PC-3 (cell line): Measurements from ENCODE around the gene HCFC2. TPM values are rescaled to one million over a fixed set of nuclear protein-coding genes. Genes with fewer than 3 reads are reported as not detected.

ENCODE experiments used
- ATAC-seq: fragments of 200-7000 bp; cut with Tn5 transposase; 2 replicates; pipeline ENCODE4 v1.9.1; 2020; ENCODE audit warnings: mild to moderate bottlenecking, moderate library complexity
- BruUV-seq: library from RNA; stranded (reverse); fragments of 400-500 nt; replicated peaks from 2 replicates; lab custom pipeline; 2021; lab: Mats Ljungman, UMichigan
- CTCF ChIA-PET: fragments of 300-600 bp; sonication (Branson Sonifier 250); formaldehyde crosslinking; loops from one replicate; lab custom pipeline; 2022; ENCODE audit warnings: antibody characterized with exemption; lab: Charles Lee
- POLR2A ChIA-PET: fragments of 300-600 bp; sonication (Branson Sonifier 250); formaldehyde crosslinking; loops from one replicate; lab custom pipeline; 2022; ENCODE audit warnings: antibody characterized with exemption; ENCODE audit not compliant: unreplicated experiment; lab: Charles Lee
- DNase-seq: peaks from one replicate; pipeline ENCODE4 v3.0.0-alpha.2; 2015
- H2AFZ ChIP-seq: fragments of 300-600 bp; sonication (generic); 2 replicates; pipeline ENCODE4 v1.6.0; 2016; ENCODE audit warnings: antibody characterized with exemption, low read length
- H3F3A ChIP-seq: fragments of 300-600 bp; sonication (generic); one replicate; pipeline ENCODE4 v1.6.0; 2017; ENCODE audit warnings: antibody characterized with exemption, low read length, control low read depth, mild to moderate bottlenecking; ENCODE audit not compliant: unreplicated experiment
- H3K27ac ChIP-seq: fragments of 300-600 bp; sonication (generic); 2 replicates; pipeline ENCODE4 v1.5.1; 2016; ENCODE audit warnings: mild to moderate bottlenecking, low read length
- H3K27me3 ChIP-seq: fragments of 300-600 bp; sonication (generic); 2 replicates; pipeline ENCODE4 v1.6.1; 2016; ENCODE audit warnings: low read length, mixed read lengths
- H3K36me3 ChIP-seq: fragments of 300-600 bp; sonication (generic); 2 replicates; pipeline ENCODE4 v1.6.1; 2016; ENCODE audit warnings: low read depth, mixed run types, low read length, mixed read lengths
- H3K4me1 ChIP-seq: fragments of 300-600 bp; sonication (generic); 2 replicates; pipeline ENCODE4 v1.5.1; 2016; ENCODE audit warnings: low read length; ENCODE audit not compliant: insufficient read depth
- H3K4me2 ChIP-seq: fragments of 300-600 bp; sonication (generic); 2 replicates; pipeline ENCODE4 v1.6.0; 2016; ENCODE audit warnings: low read length
- H3K4me3 ChIP-seq: fragments of 300-600 bp; sonication (generic); 2 replicates; pipeline ENCODE4 v1.5.1; 2016; ENCODE audit warnings: mild to moderate bottlenecking, low read length, mixed read lengths
- H3K79me2 ChIP-seq: fragments of 300-600 bp; sonication (generic); 2 replicates; pipeline ENCODE4 v1.6.1; 2017; ENCODE audit warnings: low read length, mixed read lengths
- H3K9ac ChIP-seq: fragments of 300-600 bp; sonication (generic); 2 replicates; pipeline ENCODE4 v1.6.0; 2016; ENCODE audit warnings: mild to moderate bottlenecking, low read length
- H3K9me2 ChIP-seq: fragments of 300-600 bp; sonication (generic); replicated peaks from 2 replicates; pipeline ENCODE4 v1.6.1; 2016; ENCODE audit warnings: mixed run types, low read length, mixed read lengths
- H3K9me3 ChIP-seq: fragments of 300-600 bp; sonication (generic); 2 replicates; pipeline ENCODE4 v1.6.1; 2016; ENCODE audit warnings: low read length, mixed read lengths
- H4K20me1 ChIP-seq: fragments of 300-600 bp; sonication (generic); 2 replicates; pipeline ENCODE4 v1.6.1; 2016; ENCODE audit warnings: low read length, mixed read lengths
- EZH2 ChIP-seq: fragments of 300-600 bp; sonication (generic); IDR thresholded peaks from one replicate; pipeline ENCODE4 v1.6.1; 2017; ENCODE audit warnings: antibody characterized with exemption, mild to moderate bottlenecking, low read length; ENCODE audit not compliant: unreplicated experiment
- EZH2phosphoT487 ChIP-seq: fragments of 300-600 bp; sonication (generic); IDR thresholded peaks from 2 replicates; pipeline ENCODE4 v1.6.1; 2018; ENCODE audit warnings: mild to moderate bottlenecking, antibody characterized with exemption, low read length, borderline replicate concordance
- intact Hi-C: fragments of 100-400 bp; cut with micrococcal nuclease; formaldehyde crosslinking; loops from 2 replicates; pipeline ENCODE4 v1.9.0; 2023
- total RNA-seq: library from RNA; depleted of rRNA; stranded (reverse); fragments of >200 nt; gene quantifications from 2 replicates; pipeline ENCODE4 v1.2.3, GENCODE V29; 2014
- TF ChIP-seq, protein P1 (sequence below): fragments of 300-600 bp; sonication (generic); conservative IDR thresholded peaks from 2 replicates; pipeline ENCODE4 v1.5.1; 2017; ENCODE audit warnings: antibody characterized with exemption, low read depth, mild to moderate bottlenecking, low read length

The HCFC2 gene
- total RNA-seq, 1 experiment from 2014 or later: 7.8 TPM

DNA sequence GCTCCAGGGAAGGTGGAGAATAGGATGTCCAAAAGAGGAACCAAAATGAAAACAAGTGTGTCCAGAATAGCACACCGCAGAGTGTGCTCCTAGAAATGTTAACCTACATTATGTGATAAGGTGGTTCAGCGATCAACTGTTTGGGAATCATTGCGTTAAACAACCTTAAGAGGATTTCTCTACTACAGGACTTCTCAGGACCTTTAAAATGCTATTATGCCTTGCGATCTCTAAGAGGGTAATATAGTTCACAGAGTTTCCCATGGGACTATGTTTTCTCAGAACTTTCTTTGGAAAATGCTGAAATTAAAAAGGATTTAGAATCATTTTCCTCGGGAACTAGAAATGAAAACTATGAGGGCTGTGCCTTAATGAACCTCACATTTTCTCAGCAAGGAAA is 16.2 kb upstream of the HCFC2 start:
- no peak for ATAC-seq
- no peak for DNase-seq
- no peak overlapping the region for H3K9ac ChIP-seq

DNA sequence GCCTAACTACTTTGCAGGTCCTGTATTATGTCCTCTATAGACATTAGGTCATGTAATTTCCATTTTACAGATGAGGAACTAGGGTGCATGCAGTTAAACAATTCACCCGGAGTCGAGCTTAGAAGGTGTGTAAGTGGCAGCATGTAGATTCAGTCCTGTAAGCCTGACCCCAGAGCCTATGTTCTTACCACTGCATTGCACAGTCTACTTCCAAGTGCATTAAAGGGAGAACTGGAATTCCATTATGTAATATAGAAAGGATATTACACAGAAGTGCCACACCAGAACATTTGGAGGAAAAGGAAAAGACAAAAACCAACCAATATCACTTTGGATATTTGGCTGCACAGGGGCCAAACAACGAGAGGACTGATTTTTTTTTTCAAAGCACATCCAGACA is 15.5 kb upstream of the HCFC2 start:
- Histone ChIP-seq H3K9me3 (no peaks in the 10 kb centered on the region), H3K4me1 (peaks cover 15% of the 10 kb centered on the region), H3K4me3 (peak overlapping the region; percentile 76), H3K4me2 (peak overlapping the region; percentile 90), H3K9me2 (no peaks in the 10 kb centered on the region), H3K79me2 (no peaks in the 10 kb centered on the region), H4K20me1 (no peaks in the 10 kb centered on the region), H3K27ac (no peak overlapping the region), H2AFZ (peak overlapping the region; percentile 96), H3F3A (no peaks in the 10 kb centered on the region), H3K9ac (no peak overlapping the region), H3K36me3 (no peaks in the 10 kb centered on the region), H3K27me3 (no peaks in the 10 kb centered on the region)
- POLR2A ChIA-PET: no interaction called here
- ATAC-seq (no peak), DNase-seq (no peak)
- CTCF ChIA-PET: no interaction called here
- no peak for TF ChIP-seq EZH2
- intact Hi-C loops: loop anchor here (1.0 to 5.0 kb wide), 2 partner anchors 42 to 167 kb away; no protein-coding TSS in a partner anchor
- no TSS peak for BruUV-seq

More for the DNA sequence above, 16.2 kb upstream of the HCFC2 start:
- peaks cover 15% of the 10 kb centered on the region for H3K4me1 ChIP-seq
- ChIA-PET POLR2A (no interaction called here), CTCF (no interaction called here)
- no peak overlapping the region for H3K27ac ChIP-seq
- TF ChIP-seq EZH2 (no peak), EZH2phosphoT487 (no peak)
- TF ChIP-seq, protein P1, sequence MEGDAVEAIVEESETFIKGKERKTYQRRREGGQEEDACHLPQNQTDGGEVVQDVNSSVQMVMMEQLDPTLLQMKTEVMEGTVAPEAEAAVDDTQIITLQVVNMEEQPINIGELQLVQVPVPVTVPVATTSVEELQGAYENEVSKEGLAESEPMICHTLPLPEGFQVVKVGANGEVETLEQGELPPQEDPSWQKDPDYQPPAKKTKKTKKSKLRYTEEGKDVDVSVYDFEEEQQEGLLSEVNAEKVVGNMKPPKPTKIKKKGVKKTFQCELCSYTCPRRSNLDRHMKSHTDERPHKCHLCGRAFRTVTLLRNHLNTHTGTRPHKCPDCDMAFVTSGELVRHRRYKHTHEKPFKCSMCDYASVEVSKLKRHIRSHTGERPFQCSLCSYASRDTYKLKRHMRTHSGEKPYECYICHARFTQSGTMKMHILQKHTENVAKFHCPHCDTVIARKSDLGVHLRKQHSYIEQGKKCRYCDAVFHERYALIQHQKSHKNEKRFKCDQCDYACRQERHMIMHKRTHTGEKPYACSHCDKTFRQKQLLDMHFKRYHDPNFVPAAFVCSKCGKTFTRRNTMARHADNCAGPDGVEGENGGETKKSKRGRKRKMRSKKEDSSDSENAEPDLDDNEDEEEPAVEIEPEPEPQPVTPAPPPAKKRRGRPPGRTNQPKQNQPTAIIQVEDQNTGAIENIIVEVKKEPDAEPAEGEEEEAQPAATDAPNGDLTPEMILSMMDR: no peak
- H3K79me2 ChIP-seq: no peaks in the 10 kb centered on the region
- no peaks in the 10 kb centered on the region for H4K20me1 ChIP-seq
- no peak overlapping the region for H3K4me2 ChIP-seq
- no peaks in the 10 kb centered on the region for H3K9me3 ChIP-seq
- no peaks in the 10 kb centered on the region for H3K27me3 ChIP-seq
- H3K36me3 ChIP-seq: no peaks in the 10 kb centered on the region
- no peaks in the 10 kb centered on the region for H3F3A ChIP-seq
- intact Hi-C loops: loop anchor here (5.0 kb wide), 1 partner anchor 166 kb away; no protein-coding TSS in a partner anchor
- no peaks in the 10 kb centered on the region for H3K9me2 ChIP-seq
- H2AFZ ChIP-seq: no peak overlapping the region
- no TSS peak for BruUV-seq
- H3K4me3 ChIP-seq: no peak overlapping the region

DNA sequence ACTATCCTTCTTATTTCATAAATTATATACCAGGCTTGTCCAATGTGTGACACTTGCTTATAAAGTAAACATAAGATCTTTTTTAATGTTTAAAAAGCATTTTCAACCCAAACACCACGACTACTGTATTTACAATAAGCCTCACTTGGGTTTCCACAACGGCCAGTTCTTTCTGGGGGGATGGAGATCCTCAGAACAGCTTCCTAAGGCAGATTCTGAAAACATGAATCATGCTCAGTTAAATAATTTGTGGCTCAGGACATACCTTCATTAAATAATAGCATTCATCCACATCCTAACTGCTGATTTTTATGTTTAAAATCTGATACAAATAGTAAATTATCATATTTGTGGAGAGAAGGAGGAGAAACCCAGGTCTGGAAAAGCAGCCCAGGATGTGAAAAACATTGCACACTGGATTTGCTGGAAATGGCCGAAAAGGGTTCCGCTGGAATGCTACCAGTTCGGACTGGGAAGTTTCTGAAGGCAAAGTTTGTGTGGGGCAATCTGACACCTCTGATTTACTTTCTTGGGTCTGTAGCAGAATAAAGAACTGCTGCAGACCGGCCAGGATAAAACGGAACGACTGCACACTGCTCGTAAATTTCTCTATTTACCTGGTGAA is 14.9 kb upstream of the HCFC2 start:
- Histone ChIP-seq H3K27me3 (no peaks in the 10 kb centered on the region), H3F3A (no peaks in the 10 kb centered on the region), H3K4me1 (peaks cover 15% of the 10 kb centered on the region), H3K27ac (no peak overlapping the region), H2AFZ (peak overlapping the region; percentile 96), H3K9me3 (no peaks in the 10 kb centered on the region), H3K9me2 (no peaks in the 10 kb centered on the region), H3K36me3 (no peaks in the 10 kb centered on the region), H3K79me2 (no peaks in the 10 kb centered on the region), H4K20me1 (no peaks in the 10 kb centered on the region), H3K9ac (peak overlapping the region; percentile 16; the same call in 1 of the 2 replicates), H3K4me2 (peak overlapping the region; percentile 90), H3K4me3 (peak overlapping the region; percentile 76)
- DNase-seq (peak; percentile 48), ATAC-seq (peak; percentile 59)
- CTCF ChIA-PET: no interaction called here
- intact Hi-C loops: loop anchor here (1.0 to 5.0 kb wide), 2 partner anchors 42 to 167 kb away; no protein-coding TSS in a partner anchor
- BruUV-seq: TSS peak; percentile 47
- POLR2A ChIA-PET: interaction anchor here (0.5 kb wide), 1 partner anchor 72 kb away, joined by 3 read pairs; no protein-coding TSS in a partner anchor
- TF ChIP-seq, protein P1: no peak
- TF ChIP-seq EZH2phosphoT487: no peak
- no peak for TF ChIP-seq EZH2
